GM21717 (cell line): Measurements from ENCODE around the gene ANKRD44.

Experiments
- ATAC-seq: cut with Tn5 transposase; IDR thresholded peaks from one replicate; pipeline ENCODE4 v1.9.1; 2021; ENCODE audit warnings: mild to moderate bottlenecking, moderate library complexity; ENCODE audit not compliant: unreplicated experiment

The ANKRD44 gene

DNA sequence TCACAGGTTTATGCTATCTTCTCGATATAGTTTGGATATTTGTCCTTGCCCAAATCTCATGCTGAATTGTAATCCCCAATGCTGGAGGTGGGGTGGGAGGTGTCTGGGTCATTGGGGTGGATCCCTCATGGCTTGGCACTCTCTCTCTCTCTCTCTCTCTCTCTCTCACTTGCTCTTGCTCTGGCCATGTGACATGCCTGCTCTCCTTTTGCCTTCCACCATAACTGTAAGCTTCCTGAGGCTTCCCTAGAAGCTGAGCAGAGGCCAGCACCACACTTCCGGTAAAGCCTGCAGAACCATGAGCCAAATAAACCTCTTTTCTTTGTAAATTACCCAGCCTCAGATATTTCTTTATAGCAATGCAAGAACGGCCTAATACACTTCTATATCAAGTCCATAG is 342.8 kb downstream of the ANKRD44 start:
- ATAC-seq, result no peak

DNA sequence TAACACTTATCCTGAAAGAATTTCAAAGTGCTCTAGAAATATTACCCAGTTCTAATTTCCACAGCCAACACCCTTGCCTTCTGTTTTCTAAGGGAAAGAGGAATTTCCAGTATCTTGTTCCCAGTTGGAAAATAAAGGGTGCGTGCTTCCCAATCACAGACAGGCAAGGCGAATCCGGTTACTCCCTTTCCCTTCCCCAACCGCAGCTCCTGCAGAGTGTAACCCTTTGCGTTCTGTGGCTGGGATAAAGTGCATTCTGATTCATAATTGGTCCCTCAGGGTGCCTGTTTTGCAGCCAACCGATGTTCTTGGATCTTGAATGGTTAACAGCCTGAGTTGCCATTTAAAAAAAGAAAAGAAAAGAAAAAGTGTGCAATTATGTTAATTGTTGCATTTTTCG is 343.5 kb downstream of the ANKRD44 start:
- ATAC-seq, result no peak

DNA sequence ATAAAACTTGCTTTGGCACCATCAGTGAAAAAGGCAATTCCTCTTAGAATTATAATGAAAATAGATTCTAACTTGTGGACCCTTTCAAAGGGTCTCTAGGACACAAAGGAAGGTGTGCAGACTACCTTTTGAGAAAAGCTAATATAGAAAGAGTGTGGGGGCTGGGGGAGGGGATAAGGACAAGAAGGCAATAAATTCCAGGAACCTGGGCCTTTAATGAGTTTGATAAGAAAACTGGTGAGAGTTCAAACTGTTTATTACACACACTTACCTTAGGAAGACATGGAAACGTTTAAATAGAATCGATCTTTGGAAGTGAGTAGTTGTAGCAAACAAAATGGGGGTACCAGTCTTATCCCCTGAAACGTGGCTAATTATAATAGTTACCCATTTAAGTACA is 344.5 kb downstream of the ANKRD44 start:
- ATAC-seq, result no peak

DNA sequence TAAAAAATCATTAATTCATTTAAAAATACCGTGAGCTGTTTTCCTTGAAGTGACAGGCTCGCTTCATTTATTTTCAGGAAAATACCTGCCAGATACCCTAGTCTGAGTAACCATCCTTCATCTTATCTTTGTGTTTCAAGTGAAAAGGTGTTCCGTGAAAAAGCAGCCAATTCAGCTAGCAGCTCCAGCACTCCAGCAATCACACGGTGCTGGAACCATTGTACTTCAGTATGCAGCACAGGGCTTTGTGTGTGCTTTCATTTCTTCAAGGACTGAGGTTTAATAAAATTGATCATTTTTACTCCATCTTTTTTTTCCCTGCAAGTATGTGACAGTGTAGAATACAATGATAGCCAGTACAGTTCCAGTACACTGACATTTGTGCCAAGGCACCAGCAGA is 344.9 kb downstream of the ANKRD44 start:
- ATAC-seq, result no peak

DNA sequence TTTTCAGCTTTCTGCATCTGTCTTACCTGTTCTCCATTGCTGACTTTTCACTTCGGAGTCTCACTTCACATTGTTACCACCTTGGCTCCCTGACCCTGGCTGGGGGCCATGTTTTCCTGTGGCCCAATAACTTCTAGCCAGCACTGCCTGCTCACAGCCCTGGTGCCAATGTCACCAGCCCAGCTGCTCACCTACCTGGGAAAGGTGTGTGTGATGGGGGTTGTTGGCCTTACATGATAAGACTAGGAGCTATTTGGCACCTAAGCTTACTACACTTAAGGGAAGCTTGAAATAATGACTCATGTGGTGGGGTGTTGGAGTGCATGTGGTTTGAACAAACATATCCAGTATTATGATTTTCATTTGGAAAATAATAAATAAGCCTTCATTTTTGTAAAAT is 346.6 kb downstream of the ANKRD44 start:
- no peak for ATAC-seq

DNA sequence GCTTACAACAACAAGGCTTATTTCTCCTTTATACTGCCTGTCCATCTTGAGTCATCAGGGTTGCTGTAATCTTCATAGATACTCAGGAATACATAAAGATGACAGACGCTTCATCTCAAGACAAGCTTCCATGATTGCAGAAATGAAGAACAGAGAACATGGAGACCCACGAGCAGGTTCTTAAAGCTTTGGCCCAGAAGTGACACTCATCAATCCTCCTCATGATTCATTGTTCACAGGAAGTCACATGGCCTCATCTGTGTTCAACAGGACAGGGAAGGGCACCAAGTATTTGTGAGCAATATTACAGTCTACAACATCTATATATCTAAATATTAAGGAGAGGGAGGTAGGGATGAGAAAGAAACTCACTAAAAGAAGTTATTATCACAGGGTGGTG is 347.5 kb downstream of the ANKRD44 start:
- ATAC-seq, result no peak

DNA sequence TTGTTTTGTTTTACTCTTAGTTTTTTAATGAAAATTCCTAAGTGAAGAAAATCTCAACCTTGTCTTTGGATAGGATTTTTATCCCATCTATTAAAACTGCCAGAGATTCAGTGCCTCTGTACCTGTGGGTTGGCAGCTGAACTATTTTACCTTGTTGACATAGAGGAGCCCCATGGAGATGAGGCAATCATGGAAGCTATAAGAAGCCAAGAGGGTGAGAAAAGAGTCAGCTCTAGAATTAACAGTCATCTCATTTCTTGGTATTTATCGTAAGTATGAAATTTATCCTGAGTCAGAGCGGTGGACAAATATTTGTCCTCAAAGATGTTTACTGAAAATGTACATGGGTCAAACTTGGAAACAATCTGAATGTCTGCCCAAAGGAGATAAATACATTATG is 348.3 kb downstream of the ANKRD44 start:
- no peak for ATAC-seq

DNA sequence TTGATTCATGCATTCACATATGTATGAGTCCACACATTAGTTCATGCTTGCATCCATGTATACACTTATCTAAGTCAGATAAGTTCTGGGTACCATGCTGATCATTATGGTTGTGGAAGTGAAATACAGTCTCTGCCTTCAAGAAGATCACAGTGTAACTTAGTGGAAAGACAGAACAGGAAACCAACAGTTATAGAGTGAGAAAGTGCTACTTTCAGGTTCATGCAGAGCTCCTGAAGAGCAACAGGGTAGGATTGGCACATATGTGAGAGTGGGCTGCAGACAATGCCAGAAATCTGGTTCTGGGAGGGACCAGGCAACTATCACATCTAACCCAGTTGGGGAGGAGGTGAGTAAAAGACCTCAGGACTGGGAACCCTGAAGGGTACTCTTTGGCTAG is 348.7 kb downstream of the ANKRD44 start:
- ATAC-seq, result peak; percentile 95

DNA sequence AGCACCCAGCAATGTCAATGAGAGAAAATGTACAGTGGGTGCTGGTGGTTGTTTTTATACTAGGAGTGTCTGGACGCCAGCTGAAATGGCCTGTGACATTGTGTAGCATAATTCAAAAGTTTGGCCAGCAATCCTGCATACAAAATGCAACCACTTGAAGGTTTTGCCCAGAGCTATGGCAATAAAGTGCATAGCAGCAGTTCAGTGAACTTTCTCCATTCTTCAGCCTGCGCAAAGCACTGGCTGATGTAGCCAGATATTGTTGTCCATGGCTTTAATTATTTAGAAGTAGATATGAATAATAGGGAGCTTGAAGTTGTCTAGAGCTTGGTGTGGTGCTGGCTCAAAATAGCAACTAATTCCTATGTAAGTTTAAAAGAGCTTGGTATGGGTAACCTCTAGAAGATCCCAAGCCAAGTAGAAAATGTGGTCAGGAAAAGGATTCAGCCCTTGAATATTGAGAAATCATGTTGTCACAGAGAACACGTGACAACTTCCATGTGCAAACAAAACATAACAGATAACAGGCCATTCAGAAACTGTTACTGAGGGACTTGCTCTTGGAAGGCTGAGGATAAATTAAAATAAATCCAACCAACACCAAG is 350.7 kb downstream of the ANKRD44 start:
- ATAC-seq, result no peak

DNA sequence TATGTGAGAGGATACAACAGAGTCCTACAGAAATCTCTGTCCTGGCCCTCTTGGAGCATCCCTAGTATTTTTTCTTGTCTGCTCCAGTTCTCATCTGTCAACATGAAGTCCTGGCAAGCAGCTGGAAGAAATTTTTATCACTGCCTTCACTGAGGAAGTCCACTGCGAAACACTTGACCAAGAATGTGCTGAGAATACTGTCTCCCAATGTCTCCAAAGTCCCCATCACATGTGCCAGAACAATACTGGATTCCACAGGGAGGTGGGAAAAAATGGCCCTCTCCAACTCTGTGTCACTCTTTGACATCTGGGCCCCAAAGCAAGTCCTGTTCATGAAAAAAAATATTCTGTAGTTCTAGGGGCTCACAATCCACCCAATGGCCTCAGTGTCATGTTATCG is 351.3 kb downstream of the ANKRD44 start:
- ATAC-seq, result no peak

DNA sequence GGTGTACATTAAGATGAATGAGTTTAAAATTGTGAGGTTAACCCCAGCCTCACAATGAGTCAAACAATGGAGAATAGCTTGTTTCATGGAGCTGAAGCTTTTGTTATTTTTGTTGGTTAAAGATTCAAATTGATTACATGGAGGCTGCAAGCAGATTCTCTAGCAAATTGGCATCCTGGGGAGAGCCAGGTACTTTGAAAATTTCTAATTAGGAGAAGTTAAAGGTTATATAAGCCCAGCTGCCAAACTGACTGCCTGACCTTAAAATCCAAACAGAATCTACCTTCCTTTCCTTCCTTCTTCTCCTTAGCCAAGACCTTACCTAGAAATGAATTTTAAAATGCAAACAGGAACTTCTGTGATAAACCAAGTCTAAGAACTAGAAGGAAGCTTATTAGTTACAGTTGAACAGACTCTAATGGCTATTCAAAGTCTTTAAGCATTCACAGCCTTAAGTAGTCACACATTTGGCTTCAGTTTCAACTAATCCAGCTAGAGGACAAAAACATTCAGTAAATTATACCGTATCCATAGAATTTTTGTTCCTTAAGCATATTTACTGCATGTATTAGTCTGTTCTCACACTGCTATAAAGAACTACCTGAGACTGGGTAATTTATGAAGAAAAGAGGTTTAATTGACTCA is 352.6 kb downstream of the ANKRD44 start:
- ATAC-seq, result no peak

DNA sequence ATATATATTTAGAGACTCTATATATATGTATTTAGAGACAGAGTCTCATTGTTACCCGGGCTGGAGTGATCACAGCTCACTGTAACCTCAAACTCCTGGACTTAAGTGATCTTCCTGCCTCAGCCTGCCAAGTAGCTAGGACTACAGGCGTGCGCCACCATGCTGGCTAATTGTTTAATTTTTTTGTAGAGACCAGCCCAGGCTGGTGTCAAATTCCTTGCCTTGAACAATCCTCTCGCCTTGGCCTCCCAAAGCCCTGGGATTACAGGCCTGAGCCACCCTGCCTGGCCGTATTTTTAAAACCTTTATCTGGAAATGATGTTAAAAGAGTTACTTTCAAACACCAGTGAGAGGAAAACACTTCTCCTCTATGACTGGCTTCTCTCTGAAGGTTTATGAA is 353.1 kb downstream of the ANKRD44 start:
- no peak for ATAC-seq

DNA sequence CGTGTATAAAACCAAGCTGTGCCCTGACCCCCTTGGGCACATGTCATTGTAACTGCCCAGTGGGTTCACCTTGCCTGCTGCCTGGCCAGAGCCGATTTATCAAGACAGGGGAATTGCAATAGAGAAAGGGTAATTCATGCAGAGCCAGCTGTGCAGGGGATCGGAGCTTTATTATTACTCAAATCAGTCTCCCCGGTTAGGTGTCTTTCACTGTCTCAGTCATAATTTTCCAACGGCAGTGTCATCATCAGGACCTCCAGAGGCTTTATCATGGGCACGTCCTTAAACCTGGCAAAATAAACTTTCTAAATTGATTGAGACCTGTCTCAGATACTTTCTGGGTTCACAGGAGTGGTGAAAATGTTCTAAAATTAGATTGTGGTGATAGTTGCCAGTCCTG is 354.5 kb downstream of the ANKRD44 start:
- ATAC-seq, result no peak

DNA sequence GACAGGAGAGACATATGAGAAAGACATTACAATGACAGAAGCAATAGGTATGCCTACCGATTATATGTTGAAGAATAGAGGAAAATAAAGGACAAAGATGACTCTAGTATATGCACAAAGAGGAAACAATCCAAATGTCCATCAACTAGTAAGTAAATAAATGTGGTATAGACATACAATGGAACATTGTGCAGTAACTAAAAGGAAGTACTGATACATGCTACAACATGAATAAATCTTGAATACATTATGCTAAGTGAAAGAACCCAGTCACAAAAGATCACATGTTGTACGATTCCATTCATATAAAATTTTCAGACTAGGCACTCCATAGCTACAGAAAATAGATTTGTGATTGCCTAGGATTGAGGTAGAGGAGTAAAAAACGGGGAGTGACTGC is 355.5 kb downstream of the ANKRD44 start:
- no peak for ATAC-seq

DNA sequence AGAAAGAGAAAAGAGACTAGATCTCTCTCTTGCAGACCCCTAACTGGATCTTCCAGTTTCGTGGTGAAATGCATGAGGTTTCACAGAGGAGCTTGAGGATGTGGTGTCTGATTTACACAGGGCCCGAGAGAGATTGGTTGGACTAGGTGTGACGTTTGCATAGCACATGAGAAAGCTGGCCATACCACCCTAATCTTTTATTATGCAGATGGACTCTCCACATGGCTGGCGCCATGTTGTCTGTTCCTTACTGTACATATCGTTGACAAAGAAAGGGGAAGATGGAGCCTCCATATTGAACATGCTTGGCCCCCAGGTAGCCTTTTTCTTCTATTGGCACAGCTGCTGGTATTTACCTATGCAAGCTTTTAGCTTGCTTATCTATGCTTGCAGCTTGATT is 356.6 kb downstream of the ANKRD44 start:
- no peak for ATAC-seq

DNA sequence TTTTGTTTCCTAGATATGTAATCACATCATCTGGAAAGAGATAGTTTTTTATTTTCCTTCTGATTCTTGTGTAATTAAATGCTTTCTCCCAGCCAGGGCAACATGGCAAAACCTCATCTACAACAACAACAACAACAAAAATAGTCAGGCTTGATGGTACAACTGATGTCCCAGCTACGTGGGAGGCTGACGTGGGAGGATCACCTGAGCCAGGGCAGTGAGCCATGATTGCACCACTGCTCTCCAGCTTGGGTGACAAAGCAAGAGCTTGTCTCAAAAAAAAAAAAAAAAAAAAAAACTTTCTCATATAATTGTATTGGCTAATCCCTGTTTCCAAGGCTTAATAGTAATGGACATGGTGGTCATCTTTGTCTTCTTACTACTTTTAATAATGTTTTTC is 357.6 kb downstream of the ANKRD44 start:
- ATAC-seq, result no peak

DNA sequence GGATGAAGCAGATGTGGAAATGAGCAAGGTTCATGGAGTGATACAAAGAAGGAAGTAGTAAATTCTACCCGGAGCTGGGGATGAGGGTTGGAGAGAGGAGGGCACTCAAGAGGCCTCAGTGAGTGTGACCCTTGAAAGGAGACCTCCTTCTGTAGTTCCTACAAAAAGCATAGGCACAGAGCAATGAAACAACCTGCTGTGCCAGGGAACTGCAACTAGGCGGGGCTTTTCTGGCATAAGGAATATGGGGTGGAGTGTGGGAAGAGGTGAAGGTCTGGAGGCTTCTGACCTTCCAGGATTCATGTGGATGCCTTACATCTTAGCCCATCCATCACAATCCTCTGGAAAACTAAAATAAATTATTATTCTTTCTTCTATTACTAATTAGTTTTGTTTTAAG is 358.6 kb downstream of the ANKRD44 start:
- no peak for ATAC-seq

DNA sequence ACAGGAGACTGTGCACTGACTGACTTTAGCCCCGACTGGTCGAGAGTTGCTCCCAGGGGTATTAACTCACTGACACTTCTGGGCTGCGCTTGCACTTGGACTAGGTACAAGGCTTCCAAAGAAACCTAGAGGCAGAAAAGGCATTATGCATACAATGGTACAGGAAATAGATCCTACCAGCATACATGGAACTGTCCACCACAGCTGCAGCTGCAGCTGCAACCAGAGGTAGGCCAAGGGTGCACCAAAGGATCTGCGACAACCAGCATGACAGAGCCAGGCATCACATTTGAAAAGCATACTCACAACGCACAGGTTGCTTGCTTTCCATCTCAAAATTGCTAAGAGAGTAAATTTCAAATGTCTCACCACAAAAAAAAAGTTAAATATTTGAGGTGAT is 361.5 kb downstream of the ANKRD44 start:
- no peak for ATAC-seq

DNA sequence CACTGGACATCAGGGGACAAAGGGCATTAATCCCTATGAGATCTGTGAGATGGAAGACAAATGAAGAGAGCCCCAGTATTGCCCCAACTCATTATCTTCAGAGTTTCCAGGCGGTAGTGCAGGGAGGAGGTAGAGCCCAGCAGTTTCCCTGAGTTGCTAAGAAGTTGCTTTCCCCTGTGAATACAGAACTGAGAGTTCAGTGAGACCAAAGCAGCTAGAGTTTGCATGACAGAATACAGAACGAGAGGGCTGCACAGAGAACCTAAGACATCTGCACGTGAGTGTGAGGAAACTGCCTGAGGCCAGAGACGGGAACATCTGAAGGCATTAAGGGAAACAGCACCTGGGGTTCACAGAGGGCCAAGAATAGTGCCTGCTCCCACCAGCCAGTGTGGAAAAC is 366.0 kb downstream of the ANKRD44 start:
- peak; percentile 98 for ATAC-seq

DNA sequence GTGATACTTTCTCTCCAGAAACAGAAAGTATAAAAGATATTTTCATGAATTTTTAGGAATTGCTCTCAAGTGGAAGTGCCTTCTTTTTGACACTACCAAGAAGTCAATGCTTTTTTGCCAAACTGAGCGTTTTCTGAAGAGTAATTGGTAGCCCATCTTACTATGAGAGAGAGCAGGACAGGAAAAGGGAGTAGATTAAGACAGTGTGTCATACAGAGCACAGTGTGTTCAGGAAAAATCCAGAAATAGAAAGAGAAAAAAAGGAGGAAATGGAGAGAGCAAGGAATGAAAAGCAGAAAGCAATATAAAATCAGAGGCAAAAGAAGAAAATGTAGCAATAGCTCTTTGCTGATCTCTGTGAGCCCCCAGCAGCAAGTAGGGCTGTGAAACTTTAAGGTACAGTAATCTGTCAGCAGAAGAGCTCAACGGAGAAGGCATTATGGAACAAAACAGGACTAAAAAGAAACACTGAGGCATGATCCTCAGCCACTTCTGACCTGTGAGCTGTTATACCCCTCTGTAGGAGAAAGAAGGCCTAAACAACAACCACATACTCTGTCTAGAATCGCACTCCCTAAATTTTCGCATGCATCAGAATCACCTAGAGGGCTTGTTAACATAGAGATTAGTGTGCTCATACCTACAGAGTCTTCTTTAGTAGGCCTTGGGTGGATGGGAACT is 369.0 kb downstream of the ANKRD44 start:
- ATAC-seq, result no peak

DNA sequence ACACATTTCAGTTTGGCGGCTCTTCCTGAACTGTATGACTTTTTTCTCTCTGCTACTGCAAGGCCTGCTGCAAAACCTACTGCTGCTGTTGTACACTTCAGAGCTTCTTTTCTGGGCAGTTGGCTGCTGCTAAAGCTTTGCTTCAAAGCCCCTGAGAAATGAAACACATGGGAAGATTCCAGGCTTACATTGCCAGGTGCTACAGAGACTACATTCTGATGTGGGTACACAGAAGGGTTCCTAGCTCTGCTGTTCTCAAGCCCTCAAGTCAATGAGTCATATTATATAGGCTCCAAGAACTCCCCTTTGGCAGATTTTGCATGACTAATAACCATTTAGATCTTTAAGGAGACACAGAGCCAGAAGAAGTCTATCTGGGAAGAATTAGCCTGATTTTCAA is 371.2 kb downstream of the ANKRD44 start:
- no peak for ATAC-seq
